Suprapubic skin (tissue), 3 donors: ENCODE data around the gene CD160.

Experiments used
- CTCF ChIP-seq, 2 donors: fragments of 200-600 bp in 1 of 2; fragments of 450-650 bp in 1 of 2; sonication (generic) in 1 of 2; IDR thresholded peaks; one replicate each; pipeline ENCODE4 v1.5.1; 2016 to 2019; ENCODE audit warnings: antibody characterized with exemption in 2 of 2, mild to moderate bottlenecking in 1 of 2, moderate library complexity in 1 of 2
- EP300 ChIP-seq: sonication (generic); formaldehyde crosslinking; IDR thresholded peaks from one replicate; pipeline ENCODE4 v1.6.1; 2017; ENCODE audit warnings: antibody characterized with exemption

- TF ChIP-seq EP300 (no peak), CTCF (IDR thresholded peaks at IDR 0.05) (no peak)
These were observed 26.4 kb upstream of the CD160 start for GRCh38 chr1:145692785-145693443.
